Measurements from ENCODE around the gene CCL22.
"Not testable (repeated sequence)": the region's sequence is repeated elsewhere in the genome, so short reads cannot be mapped to it uniquely, and the experiment has no call there.

GRCh38 chr16:57344094-57344493 is 14.5 kb upstream of the CCL22 start:
- not testable (repeated sequence) for TF ChIP-seq CTCF, POLR2A (IDR thresholded peaks at IDR 0.05)

Measured in adrenal gland (tissue), 5 donors.